Stimulated activated memory B cell treated with anti-CD40 and anti-IgM and Interleukin-4, amounts not matched to agents 10 μg/mL and 1 μg/mL and 100 μg/mL, for 72 hours (primary cell): ENCODE measurements around the gene SRCIN1.
"Not testable (repeated sequence)": the region's sequence is repeated elsewhere in the genome, so short reads cannot be mapped to it uniquely, and the experiment has no call there.

ENCODE experiments used
- ATAC-seq: fragments of 150-1000 bp; cut with Tn5 transposase; 2 replicates; pipeline ENCODE4 v1.10.0; 2021
- H3K27ac Mint-ChIP-seq: one replicate; pipeline ENCODE4 v1.8.0; 2022; ENCODE audit warnings: mild to moderate bottlenecking, mixed read lengths
- H3K27me3 Mint-ChIP-seq: one replicate; pipeline ENCODE4 v1.8.0; 2022; ENCODE audit warnings: mixed read lengths
- H3K36me3 Mint-ChIP-seq: one replicate; pipeline ENCODE4 v1.8.0; 2022; ENCODE audit warnings: mixed read lengths
- H3K4me1 Mint-ChIP-seq: one replicate; pipeline ENCODE4 v1.8.0; 2022; ENCODE audit warnings: mixed read lengths
- H3K4me3 Mint-ChIP-seq: one replicate; pipeline ENCODE4 v1.8.0; 2022; ENCODE audit warnings: mild to moderate bottlenecking, moderate library complexity, mixed read lengths
- H3K9me3 Mint-ChIP-seq: one replicate; pipeline ENCODE4 v1.8.0; 2022; ENCODE audit warnings: mixed read lengths

Gene SRCIN1, protein sequence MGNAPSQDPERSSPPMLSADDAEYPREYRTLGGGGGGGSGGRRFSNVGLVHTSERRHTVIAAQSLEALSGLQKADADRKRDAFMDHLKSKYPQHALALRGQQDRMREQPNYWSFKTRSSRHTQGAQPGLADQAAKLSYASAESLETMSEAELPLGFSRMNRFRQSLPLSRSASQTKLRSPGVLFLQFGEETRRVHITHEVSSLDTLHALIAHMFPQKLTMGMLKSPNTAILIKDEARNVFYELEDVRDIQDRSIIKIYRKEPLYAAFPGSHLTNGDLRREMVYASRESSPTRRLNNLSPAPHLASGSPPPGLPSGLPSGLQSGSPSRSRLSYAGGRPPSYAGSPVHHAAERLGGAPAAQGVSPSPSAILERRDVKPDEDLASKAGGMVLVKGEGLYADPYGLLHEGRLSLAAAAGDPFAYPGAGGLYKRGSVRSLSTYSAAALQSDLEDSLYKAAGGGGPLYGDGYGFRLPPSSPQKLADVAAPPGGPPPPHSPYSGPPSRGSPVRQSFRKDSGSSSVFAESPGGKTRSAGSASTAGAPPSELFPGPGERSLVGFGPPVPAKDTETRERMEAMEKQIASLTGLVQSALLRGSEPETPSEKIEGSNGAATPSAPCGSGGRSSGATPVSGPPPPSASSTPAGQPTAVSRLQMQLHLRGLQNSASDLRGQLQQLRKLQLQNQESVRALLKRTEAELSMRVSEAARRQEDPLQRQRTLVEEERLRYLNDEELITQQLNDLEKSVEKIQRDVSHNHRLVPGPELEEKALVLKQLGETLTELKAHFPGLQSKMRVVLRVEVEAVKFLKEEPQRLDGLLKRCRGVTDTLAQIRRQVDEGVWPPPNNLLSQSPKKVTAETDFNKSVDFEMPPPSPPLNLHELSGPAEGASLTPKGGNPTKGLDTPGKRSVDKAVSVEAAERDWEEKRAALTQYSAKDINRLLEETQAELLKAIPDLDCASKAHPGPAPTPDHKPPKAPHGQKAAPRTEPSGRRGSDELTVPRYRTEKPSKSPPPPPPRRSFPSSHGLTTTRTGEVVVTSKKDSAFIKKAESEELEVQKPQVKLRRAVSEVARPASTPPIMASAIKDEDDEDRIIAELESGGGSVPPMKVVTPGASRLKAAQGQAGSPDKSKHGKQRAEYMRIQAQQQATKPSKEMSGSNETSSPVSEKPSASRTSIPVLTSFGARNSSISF

DNA sequence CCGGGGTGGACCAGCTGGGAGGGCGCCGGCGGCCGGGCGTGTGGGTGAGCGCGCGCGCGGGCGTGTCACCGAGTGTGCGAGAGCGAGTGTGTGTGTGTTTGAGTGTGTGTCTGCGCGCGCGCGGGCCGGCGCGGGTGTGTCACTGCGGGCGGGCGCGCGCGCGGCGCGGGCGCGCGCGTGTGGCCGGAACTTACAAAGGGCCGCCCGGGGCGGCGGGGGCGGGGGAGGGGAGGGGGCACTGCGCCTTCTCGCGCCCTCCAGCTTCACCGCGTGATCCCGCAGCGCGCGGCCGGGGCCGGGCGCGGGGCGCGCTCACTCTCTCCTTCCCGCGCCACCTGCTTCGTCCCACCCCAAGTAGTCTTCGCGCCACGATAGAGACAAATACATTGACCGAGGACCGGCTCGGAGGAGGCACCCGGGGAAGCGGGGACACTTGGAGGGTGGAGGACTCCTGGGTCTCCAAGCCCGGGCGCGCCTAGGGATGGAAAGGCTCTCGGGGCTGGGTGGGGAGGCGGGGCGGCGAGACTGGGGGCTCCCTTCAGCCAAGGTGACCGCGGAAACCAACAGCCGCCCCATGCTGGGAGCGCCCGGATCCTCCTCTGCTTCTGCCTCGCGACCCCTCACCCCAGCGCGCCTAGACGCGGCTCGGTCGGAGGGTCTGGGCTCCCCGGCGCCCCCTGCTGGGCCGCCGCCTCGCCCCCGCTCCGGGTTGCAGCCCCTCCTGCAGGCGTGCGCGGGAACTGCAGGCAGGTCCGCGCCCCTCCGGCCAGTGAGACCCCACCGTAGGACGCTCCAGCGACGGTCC lies at the start of gene SRCIN1:
Gene SRCIN1, minus strand, starts transcription at position 112 of the 805 bp plus-strand sequence. CDS start 247 bp downstream, outside the sequence.
- no peaks in the 10 kb centered on the region for H3K9me3 Mint-ChIP-seq
- H3K36me3 Mint-ChIP-seq, result no peaks in the 10 kb centered on the region
- H3K4me3 Mint-ChIP-seq, result peak within 1 kb of the TSS; percentile 78
- peaks cover 91% of the 10 kb centered on the region for H3K27me3 Mint-ChIP-seq
- H3K27ac Mint-ChIP-seq, result no peak within 1 kb of the TSS
- peak; percentile 44 for ATAC-seq
- H3K4me1 Mint-ChIP-seq, result peaks cover 18% of the 10 kb centered on the region

DNA sequence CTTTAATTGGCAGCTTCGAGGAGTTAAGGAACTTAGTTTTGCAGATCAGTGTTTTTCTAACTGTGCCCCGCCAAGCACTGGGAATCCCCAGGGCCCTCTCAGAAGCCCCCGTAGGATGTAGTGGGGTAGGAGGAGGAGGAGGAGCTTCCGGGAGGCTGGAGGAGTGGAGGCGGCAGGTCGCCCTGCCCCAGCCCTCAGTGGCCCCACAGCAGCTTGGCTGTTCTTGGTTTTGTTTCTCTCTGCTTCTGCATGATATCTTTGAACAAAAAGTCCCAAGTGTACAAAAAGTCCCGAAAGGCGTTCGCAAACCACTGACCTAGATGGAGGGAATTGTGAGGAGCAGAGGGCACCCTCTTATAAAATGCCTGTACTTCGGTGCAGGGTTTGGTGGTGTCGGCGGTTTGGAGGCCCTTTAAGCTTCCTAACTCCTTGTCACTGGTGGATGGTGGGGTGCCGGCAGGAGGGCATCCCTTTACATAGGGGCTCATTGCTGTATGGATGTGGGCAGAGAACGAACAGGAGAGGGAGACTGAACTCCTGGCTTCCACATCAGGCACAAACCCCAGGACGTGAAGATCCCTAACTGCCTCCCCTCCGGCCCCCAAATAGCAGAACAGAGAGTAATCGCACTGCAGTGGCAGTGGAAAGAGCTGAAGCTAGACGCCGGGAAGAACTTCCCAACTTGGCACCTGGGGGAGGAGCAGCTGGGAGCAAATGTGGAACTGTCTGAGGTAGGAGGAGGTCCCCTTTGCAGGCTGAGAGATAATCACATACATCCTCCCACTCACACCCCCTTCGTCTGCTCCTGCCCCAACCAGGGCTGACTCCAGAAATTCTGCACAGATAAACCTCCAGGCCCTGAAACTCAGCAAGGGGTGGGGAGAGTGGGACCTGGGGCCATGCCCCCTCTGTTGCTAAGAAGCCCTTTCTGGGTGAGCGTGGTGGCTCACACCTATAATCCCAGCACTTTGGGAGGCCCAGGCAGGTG lies 49.0 kb upstream of the SRCIN1 start:
- Mint-ChIP-seq H3K4me3 (peak overlapping the region; percentile 17), H3K27ac (no peak overlapping the region), H3K27me3 (peaks cover 66% of the 10 kb centered on the region), H3K9me3 (no peaks in the 10 kb centered on the region), H3K36me3 (no peaks in the 10 kb centered on the region), H3K4me1 (peaks cover 24% of the 10 kb centered on the region)
- ATAC-seq, result peak; percentile 68

DNA sequence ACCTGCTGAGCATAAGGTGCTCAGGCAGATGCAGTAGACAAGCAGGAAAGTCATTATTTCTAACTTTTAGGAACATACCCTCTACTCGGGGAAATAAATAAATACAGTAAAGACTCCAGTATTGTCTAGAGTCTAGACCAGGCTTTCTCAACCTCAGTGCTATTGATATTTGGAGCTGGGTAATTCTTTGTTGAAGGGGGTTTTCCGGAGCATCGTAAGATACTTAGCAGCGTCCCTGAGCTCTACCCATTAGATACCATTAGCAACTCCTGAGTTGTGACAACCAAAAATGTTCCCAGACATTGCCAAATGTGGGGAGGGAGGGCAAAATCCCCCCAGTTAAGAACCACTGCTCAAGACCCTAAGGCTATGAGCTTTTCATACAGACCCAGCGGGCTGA lies 47.9 kb upstream of the SRCIN1 start:
- Mint-ChIP-seq H3K9me3 (no peaks in the 10 kb centered on the region), H3K27ac (no peak overlapping the region), H3K36me3 (no peaks in the 10 kb centered on the region), H3K4me3 (no peak overlapping the region), H3K27me3 (peaks cover 61% of the 10 kb centered on the region), H3K4me1 (peaks cover 24% of the 10 kb centered on the region)
- ATAC-seq, result no peak

DNA sequence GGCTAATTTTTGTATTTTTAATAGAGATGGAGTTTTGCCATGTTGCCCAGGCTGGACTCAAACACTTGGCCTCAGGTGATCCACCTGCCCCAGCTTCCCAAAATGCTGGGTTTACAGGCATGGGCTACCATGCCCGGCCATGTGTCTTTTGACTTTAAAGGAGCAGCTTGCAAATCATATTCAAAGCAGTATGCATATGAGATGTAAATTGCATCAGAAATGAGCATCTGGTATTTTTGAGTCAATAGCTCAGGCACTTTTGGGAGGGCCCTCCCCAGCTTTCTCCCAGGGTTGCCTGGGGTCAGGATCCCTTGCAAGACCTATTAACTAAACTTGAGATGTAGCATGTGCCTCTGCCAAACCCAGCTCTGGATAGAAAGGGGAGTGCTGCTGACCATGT lies 47.5 kb upstream of the SRCIN1 start:
- H3K36me3 Mint-ChIP-seq, result no peaks in the 10 kb centered on the region
- H3K4me1 Mint-ChIP-seq, result peaks cover 24% of the 10 kb centered on the region
- H3K27ac Mint-ChIP-seq, result no peak overlapping the region
- H3K9me3 Mint-ChIP-seq, result no peaks in the 10 kb centered on the region
- H3K27me3 Mint-ChIP-seq, result peaks cover 57% of the 10 kb centered on the region
- H3K4me3 Mint-ChIP-seq, result no peak overlapping the region
- ATAC-seq, result no peak

DNA sequence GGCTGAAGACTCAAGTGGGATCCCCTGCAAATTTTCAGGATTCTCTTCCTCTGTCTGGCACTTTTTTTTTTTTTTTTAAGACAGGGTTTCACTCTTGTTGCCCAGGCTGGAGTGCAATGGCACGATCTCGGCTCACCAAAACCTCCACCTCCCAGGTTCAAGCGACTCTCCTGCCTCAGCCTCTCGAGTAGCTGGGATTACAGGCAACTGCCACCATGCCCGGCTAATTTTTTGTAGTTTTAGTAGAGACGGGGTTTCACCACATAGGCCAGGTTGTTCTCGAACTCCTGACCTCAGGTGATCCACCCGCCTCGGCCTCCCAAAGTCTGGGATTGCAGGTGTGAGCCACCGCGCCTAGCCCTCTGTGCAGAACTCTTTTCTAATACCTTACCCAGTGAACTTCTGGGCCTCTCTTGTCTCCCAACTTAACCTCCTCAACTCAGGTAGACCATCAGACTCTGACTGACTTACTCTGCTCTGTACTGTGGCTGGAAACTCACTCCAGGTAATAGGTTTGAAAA lies 45.0 kb upstream of the SRCIN1 start:
- peaks cover 37% of the 10 kb centered on the region for H3K27me3 Mint-ChIP-seq
- not testable (repeated sequence) for H3K4me3 Mint-ChIP-seq, ATAC-seq, H3K27ac Mint-ChIP-seq, H3K36me3 Mint-ChIP-seq, H3K9me3 Mint-ChIP-seq
- H3K4me1 Mint-ChIP-seq, result peaks cover 15% of the 10 kb centered on the region

DNA sequence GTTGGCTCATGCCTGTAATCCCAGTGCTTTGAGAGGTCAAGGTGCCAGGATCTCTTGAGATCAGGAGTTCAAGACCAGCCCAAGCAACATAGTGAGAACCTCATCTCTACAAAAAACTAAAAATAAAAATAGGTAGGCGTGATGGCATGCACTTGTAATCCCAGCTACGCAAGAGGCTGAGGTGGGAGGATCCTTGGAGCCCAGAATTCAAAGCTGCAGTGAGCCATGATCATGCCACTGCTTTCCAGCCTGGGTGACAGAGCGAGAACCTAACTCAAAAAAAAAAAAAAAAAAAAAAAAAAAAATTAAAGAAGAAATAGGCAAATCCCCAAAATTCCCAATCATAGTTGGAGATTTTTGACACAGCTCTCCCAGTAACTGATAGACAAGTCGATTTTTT lies 32.2 kb upstream of the SRCIN1 start:
- H3K27ac Mint-ChIP-seq, result no peak overlapping the region
- peaks cover 59% of the 10 kb centered on the region for H3K27me3 Mint-ChIP-seq
- H3K36me3 Mint-ChIP-seq, result no peaks in the 10 kb centered on the region
- no peak overlapping the region for H3K4me3 Mint-ChIP-seq
- H3K9me3 Mint-ChIP-seq, result no peaks in the 10 kb centered on the region
- H3K4me1 Mint-ChIP-seq, result no peaks in the 10 kb centered on the region
- ATAC-seq, result no peak

DNA sequence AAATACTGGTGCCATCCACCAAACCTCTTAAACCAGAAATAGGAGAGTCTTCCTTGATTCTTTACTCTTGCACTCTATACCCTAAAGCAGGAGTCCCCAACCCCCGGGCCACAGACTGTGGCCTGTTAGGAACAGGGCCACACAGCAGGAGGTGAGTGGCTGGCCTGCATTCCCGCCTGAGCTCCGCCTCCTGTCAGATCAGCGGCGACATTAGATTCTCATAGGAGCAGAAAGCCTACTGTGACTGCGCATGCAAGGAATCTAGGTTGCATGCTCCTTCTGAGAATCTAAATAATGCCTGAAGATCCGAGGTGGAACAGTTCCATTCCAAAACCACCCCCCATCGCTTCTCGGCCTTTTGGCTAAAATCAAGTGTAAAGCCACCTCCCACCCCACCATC lies 30.3 kb upstream of the SRCIN1 start:
- H3K9me3 Mint-ChIP-seq, result no peaks in the 10 kb centered on the region
- H3K27ac Mint-ChIP-seq, result no peak overlapping the region
- H3K27me3 Mint-ChIP-seq, result peaks cover 59% of the 10 kb centered on the region
- H3K4me3 Mint-ChIP-seq, result no peak overlapping the region
- H3K36me3 Mint-ChIP-seq, result no peaks in the 10 kb centered on the region
- ATAC-seq, result no peak
- H3K4me1 Mint-ChIP-seq, result no peaks in the 10 kb centered on the region

DNA sequence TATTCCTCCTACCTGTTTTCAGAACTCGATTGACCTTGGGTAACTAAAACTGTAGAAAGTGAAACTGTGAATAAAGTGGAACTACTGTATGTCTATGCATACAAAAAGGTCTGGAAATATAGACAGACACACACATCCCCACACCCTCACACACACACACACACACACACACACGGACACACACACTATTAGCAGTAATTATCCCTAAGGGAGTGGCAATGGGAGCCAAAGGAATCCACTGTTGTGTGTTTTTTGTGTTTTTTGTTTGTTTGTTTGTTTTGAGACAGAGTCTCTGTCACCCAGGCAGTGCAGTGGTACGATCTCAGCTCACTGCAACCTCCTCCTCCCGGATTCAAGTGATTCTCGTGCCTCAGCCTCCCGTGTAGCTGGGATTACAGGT lies 26.6 kb upstream of the SRCIN1 start:
- H3K4me1 Mint-ChIP-seq, result no peaks in the 10 kb centered on the region
- peaks cover 39% of the 10 kb centered on the region for H3K27me3 Mint-ChIP-seq
- H3K36me3 Mint-ChIP-seq, result no peaks in the 10 kb centered on the region
- no peak overlapping the region for H3K4me3 Mint-ChIP-seq
- ATAC-seq, result no peak
- peaks cover 3% of the 10 kb centered on the region for H3K9me3 Mint-ChIP-seq
- H3K27ac Mint-ChIP-seq, result no peak overlapping the region

DNA sequence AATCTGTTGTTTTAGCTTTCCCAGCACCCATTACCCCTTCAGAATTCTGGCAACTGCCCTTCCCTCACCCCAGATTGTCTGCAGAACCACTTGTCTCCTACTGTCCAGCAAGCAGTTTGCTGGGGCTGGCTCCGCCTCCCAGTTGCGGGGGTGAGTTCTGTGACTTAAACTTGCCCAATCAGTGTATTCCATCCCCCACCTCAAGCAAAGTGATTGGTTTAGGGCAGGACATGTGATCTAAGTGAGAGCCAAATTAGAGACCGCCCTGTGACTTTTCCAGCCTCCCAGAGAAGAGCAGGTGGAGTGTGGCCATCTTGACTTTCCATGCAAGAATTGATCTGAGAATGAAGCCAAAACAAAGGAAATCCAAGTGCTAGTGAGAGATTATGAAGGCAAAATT lies 22.7 kb upstream of the SRCIN1 start:
- H3K4me3 Mint-ChIP-seq, result no peak overlapping the region
- H3K27ac Mint-ChIP-seq, result no peak overlapping the region
- ATAC-seq, result no peak
- peaks cover 13% of the 10 kb centered on the region for H3K4me1 Mint-ChIP-seq
- H3K36me3 Mint-ChIP-seq, result no peaks in the 10 kb centered on the region
- H3K27me3 Mint-ChIP-seq, result peaks cover 21% of the 10 kb centered on the region
- H3K9me3 Mint-ChIP-seq, result peaks cover 6% of the 10 kb centered on the region

DNA sequence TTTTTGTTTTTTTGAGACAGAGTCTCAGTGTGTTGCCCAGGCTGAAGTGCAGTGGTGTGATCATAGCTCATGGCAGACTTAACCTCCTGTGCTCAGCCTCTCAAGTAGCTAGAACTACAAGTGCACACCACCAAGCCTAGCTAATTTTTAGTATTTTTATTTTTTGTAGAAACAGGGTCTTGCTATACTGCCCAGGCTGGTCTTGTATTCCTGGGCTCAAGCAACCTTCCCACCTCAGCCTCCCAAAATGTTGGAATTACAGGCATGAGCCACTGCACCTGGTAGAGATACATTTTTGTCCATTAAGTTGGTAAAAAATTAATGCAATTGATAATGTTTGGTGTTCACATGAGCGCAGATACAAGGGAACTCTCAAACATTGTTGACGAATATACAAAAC lies 22.2 kb upstream of the SRCIN1 start:
- Mint-ChIP-seq H3K9me3 (peaks cover 6% of the 10 kb centered on the region), H3K27me3 (peaks cover 26% of the 10 kb centered on the region), H3K27ac (no peak overlapping the region), H3K4me1 (peaks cover 13% of the 10 kb centered on the region), H3K36me3 (no peaks in the 10 kb centered on the region), H3K4me3 (no peak overlapping the region)
- ATAC-seq, result no peak

DNA sequence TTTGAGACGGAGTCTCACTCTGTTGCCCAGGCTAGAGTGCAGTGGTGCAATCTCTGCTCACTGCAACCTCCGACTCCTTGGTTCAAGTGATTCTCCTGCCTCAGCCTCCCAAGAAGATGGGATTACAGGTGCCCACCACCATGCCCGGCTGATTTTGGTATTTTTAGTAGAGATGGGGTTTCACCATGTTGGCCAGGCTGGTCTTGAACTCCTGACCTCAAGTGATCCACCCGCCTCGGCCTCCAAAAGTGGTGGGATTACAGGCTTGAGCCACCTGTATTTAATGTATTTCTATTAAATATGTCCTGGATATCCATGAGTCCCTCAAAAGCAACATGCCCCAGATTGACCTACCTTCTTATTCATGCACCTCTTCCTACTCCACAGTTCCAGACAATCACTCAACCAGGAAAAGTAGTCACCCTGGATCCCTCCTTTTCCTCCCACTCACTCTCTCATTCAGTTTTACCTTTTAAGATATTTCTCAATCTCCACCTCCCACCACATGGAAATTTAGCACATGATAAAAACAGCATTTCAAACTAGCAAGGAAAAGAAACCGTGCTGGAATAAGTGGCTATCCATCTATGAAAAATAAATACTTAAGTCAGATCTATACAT lies 21.0 kb upstream of the SRCIN1 start:
- peaks cover 39% of the 10 kb centered on the region for H3K27me3 Mint-ChIP-seq
- peaks cover 13% of the 10 kb centered on the region for H3K4me1 Mint-ChIP-seq
- ATAC-seq, H3K27ac Mint-ChIP-seq, H3K4me3 Mint-ChIP-seq, H3K36me3 Mint-ChIP-seq, H3K9me3 Mint-ChIP-seq: not testable (repeated sequence)

DNA sequence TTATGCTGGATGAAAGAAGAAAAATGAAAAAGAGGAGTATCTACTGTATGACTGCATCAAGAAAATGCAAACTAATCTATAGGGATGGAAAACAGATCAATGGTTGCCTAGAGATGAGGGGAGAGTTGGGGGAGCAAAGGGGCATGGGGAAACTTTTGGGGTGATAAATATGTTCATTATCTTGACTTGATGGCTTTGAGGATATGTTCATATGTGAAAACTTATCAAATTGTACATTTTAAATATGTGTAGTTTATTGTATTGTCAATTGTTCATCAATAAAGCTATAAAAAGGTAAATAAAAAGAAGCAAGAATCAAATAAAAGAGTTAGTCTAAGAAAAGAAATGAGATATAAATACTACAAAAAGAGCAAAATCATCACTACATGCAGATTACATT lies 19.7 kb upstream of the SRCIN1 start:
- H3K27me3 Mint-ChIP-seq, result peaks cover 51% of the 10 kb centered on the region

DNA sequence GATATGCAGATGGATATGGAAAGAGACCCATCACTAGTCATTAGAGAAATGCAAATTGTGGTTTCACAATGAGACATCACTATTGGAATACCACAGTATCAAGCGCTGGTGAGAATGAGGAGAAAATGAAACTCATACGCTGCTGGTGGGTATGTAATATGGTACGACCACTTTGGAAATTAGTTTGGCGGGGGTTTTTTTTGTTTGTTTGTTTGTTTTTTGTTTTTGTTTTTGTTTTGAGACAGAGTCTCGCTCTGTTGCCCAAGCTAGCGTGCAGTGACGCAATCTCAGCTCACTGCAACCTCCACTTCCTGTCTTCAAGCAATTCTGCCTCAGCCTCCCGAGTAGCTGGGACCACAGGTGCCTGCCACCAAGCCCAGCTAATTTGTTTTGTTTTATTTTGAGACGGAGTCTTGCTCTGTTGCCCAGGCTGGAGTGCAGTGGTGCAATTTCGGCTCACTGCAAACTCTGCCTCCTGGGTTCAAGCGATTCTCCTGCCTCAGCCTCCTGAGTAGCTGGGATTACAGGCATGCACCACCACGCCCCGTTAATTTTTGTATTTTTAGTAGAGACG lies 19.1 kb upstream of the SRCIN1 start:
- Mint-ChIP-seq H3K4me3 (peak overlapping the region; percentile 38), H3K27ac (peak overlapping the region; percentile 29), H3K27me3 (peaks cover 57% of the 10 kb centered on the region), H3K4me1 (peaks cover 13% of the 10 kb centered on the region)
- ATAC-seq, result peak; percentile 72
- H3K36me3 Mint-ChIP-seq, H3K9me3 Mint-ChIP-seq: not testable (repeated sequence)

More for the DNA sequence above, 19.7 kb upstream of the SRCIN1 start:
- peaks cover 6% of the 10 kb centered on the region for H3K9me3 Mint-ChIP-seq
- H3K4me3 Mint-ChIP-seq, result no peak overlapping the region
- H3K27ac Mint-ChIP-seq, result peak overlapping the region; percentile 29
- peaks cover 13% of the 10 kb centered on the region for H3K4me1 Mint-ChIP-seq
- H3K36me3 Mint-ChIP-seq, result no peaks in the 10 kb centered on the region
- no peak for ATAC-seq
